H9 (cell line): ENCODE data around the gene CYP1B1. TPM values are rescaled to one million over a fixed set of nuclear protein-coding genes. Genes with fewer than 3 reads are reported as not detected.

Source experiments
- DNase-seq: peaks from one replicate; pipeline ENCODE4 v3.0.0-alpha.2; 2017
- H2AFZ ChIP-seq: one replicate; pipeline ENCODE4 v1.6.1; 2013; ENCODE audit warnings: mild to moderate bottlenecking, low read length, control low read depth, moderate library complexity
- H2AK5ac ChIP-seq: 2 replicates; pipeline ENCODE4 v1.6.1; 2013; ENCODE audit warnings: low read length, control low read depth, mixed read lengths; ENCODE audit not compliant: insufficient read length
- H2BK120ac ChIP-seq: one replicate; pipeline ENCODE4 v1.6.1; 2013; ENCODE audit warnings: low read depth, mild to moderate bottlenecking, low read length, control low read depth, inconsistent platforms; ENCODE audit not compliant: poor library complexity, severe bottlenecking
- H2BK12ac ChIP-seq: 2 replicates; pipeline ENCODE4 v1.6.1; 2013; ENCODE audit warnings: low read length, control low read depth, mixed read lengths, low read depth; ENCODE audit not compliant: insufficient read length
- H2BK15ac ChIP-seq: 2 replicates; pipeline ENCODE4 v1.6.1; 2013; ENCODE audit warnings: low read depth, low read length, control low read depth
- H2BK20ac ChIP-seq: one replicate; pipeline ENCODE4 v1.6.1; 2013; ENCODE audit warnings: low read depth, mild to moderate bottlenecking, low read length, control low read depth, inconsistent platforms; ENCODE audit not compliant: poor library complexity, severe bottlenecking
- H2BK5ac ChIP-seq: 2 replicates; pipeline ENCODE4 v1.6.1; 2013; ENCODE audit warnings: low read length, control low read depth, mixed read lengths; ENCODE audit not compliant: insufficient read length
- H3K14ac ChIP-seq: 2 replicates; pipeline ENCODE4 v1.6.1; 2013; ENCODE audit warnings: low read length, control low read depth; ENCODE audit not compliant: insufficient read depth
- H3K18ac ChIP-seq: 2 replicates; pipeline ENCODE4 v1.6.1; 2013; ENCODE audit warnings: low read depth, mild to moderate bottlenecking, mixed read lengths, low read length, control low read depth; ENCODE audit not compliant: insufficient read length
- H3K23ac ChIP-seq: 2 replicates; pipeline ENCODE4 v1.6.1; 2013; ENCODE audit warnings: low read length, control low read depth, mixed read lengths, low read depth; ENCODE audit not compliant: insufficient read length
- H3K23me2 ChIP-seq: 2 replicates; pipeline ENCODE4 v1.6.1; 2013; ENCODE audit warnings: low read depth, mild to moderate bottlenecking, mixed read lengths, low read length, control low read depth; ENCODE audit not compliant: insufficient read length, poor library complexity, severe bottlenecking
- H3K27ac ChIP-seq: 2 replicates; pipeline ENCODE4 v1.5.1; 2013; ENCODE audit warnings: low read length, control low read depth, mixed read lengths, low read depth; ENCODE audit not compliant: insufficient read length
- H3K27me3 ChIP-seq: 2 replicates; pipeline ENCODE4 v1.6.1; 2013; ENCODE audit warnings: low read length, control low read depth, inconsistent platforms; ENCODE audit not compliant: insufficient read depth
- H3K4ac ChIP-seq: 2 replicates; pipeline ENCODE4 v1.6.1; 2013; ENCODE audit warnings: low read depth, mild to moderate bottlenecking, control low read depth, inconsistent platforms, low read length, moderate library complexity
- H3K4me1 ChIP-seq: 2 replicates; pipeline ENCODE4 v1.6.1; 2013; ENCODE audit warnings: low read length, control low read depth, inconsistent platforms; ENCODE audit not compliant: insufficient read depth
- H3K4me2 ChIP-seq: 2 replicates; pipeline ENCODE4 v1.6.1; 2013; ENCODE audit warnings: low read length, control low read depth, mixed read lengths; ENCODE audit not compliant: insufficient read length, insufficient read depth
- H3K56ac ChIP-seq: 2 replicates; pipeline ENCODE4 v1.6.1; 2013; ENCODE audit warnings: low read depth, mild to moderate bottlenecking, mixed read lengths, low read length, control low read depth; ENCODE audit not compliant: insufficient read length
- H3K79me1 ChIP-seq: 2 replicates; pipeline ENCODE4 v1.6.1; 2013; ENCODE audit warnings: low read depth, mild to moderate bottlenecking, moderate library complexity, low read length, control low read depth, inconsistent platforms; ENCODE audit not compliant: insufficient read depth, poor library complexity, severe bottlenecking
- H3K79me2 ChIP-seq: 2 replicates; pipeline ENCODE4 v1.6.1; 2013; ENCODE audit warnings: low read length, control low read depth, inconsistent platforms; ENCODE audit not compliant: insufficient read depth
- H3K9ac ChIP-seq: 2 replicates; pipeline ENCODE4 v1.6.1; 2013; ENCODE audit warnings: low read length, control low read depth, mixed read lengths; ENCODE audit not compliant: insufficient read length; ENCODE audit errors: extremely low read depth
- H3K9me3 ChIP-seq: one replicate; pipeline ENCODE4 v1.6.1; 2013; ENCODE audit warnings: low read depth, low read length, inconsistent platforms; ENCODE audit not compliant: control insufficient read depth
- H3T11ph ChIP-seq: one replicate; pipeline ENCODE4 v1.6.1; 2013; ENCODE audit warnings: mild to moderate bottlenecking, low read length, control low read depth, inconsistent platforms
- H4K20me1 ChIP-seq: one replicate; pipeline ENCODE4 v1.6.1; 2013; ENCODE audit not compliant: control insufficient read depth, insufficient read length, insufficient read depth
- H4K5ac ChIP-seq: 2 replicates; pipeline ENCODE4 v1.6.1; 2013; ENCODE audit warnings: low read depth, mild to moderate bottlenecking, mixed read lengths, low read length, control low read depth; ENCODE audit not compliant: insufficient read length
- H4K8ac ChIP-seq: replicated peaks from 2 replicates; pipeline ENCODE4 v1.6.1; 2013; ENCODE audit warnings: low read length, control low read depth, mixed read lengths, low read depth; ENCODE audit not compliant: insufficient read length
- H4K91ac ChIP-seq: 2 replicates; pipeline ENCODE4 v1.6.1; 2013; ENCODE audit warnings: low read depth, mild to moderate bottlenecking, moderate library complexity, mixed read lengths, low read length, control low read depth; ENCODE audit not compliant: insufficient read length
- H3K27ac Mint-ChIP-seq, 3 experiments: 2 replicates in 2 of 3; 3 replicates in 1 of 3; pipeline ENCODE4 v1.8.0; 2020 to 2021; ENCODE audit warnings: mixed read lengths in 3 of 3, mild to moderate bottlenecking in 1 of 3, moderate library complexity in 1 of 3
- H3K27me3 Mint-ChIP-seq: 2 replicates; pipeline ENCODE4 v1.8.0; 2021; ENCODE audit warnings: low read depth, mild to moderate bottlenecking, moderate library complexity, mixed read lengths
- H3K36me3 Mint-ChIP-seq, 3 experiments: 2 replicates in 2 of 3; 3 replicates in 1 of 3; pipeline ENCODE4 v1.8.0; 2020 to 2021; ENCODE audit warnings: low read depth in 3 of 3, mixed read lengths in 3 of 3; ENCODE audit not compliant: insufficient read depth in 1 of 3
- H3K4me1 Mint-ChIP-seq, 2 experiments: 2 replicates each; pipeline ENCODE4 v1.8.0; 2020; ENCODE audit warnings: mixed read lengths in 2 of 2
- H3K4me3 Mint-ChIP-seq, 2 experiments: 2 replicates in 1 of 2; 3 replicates in 1 of 2; pipeline ENCODE4 v1.8.0; 2020 to 2021; ENCODE audit warnings: mild to moderate bottlenecking in 2 of 2, mixed read lengths in 2 of 2, moderate library complexity in 1 of 2
- H3K9me3 Mint-ChIP-seq, 2 experiments: 2 replicates in 1 of 2; 3 replicates in 1 of 2; pipeline ENCODE4 v1.8.0; 2020; ENCODE audit warnings: mild to moderate bottlenecking in 2 of 2, mixed read lengths in 2 of 2, moderate library complexity in 1 of 2
- whole genome bisulfite sequencing: extraction: QIAGEN DNeasy Blood & Tissue Kit; methylation state at CpG from one replicate; pipeline ENCODE4 v1.1.7; 2013; ENCODE audit warnings: missing lambda C conversion rate, low lambda C conversion rate, mixed read lengths; ENCODE audit not compliant: insufficient read length; ENCODE audit errors: extremely low coverage; 5-methylcytosine and 5-hydroxymethylcytosine counted together
- total RNA-seq: library from RNA; stranded (reverse); gene quantifications from 2 replicates; pipeline ENCODE4 v1.2.1, GENCODE V29; 2021
- TF ChIP-seq, protein P1 (sequence below): fragments of 200-600 bp; sonication (generic); conservative IDR thresholded peaks from 3 replicates; pipeline ENCODE4 v1.8.0; 2021; ENCODE audit warnings: antibody characterized with exemption, mild to moderate bottlenecking

CYP1B1 gene
- total RNA-seq, 1 experiment from 2014 or later: 2.7 TPM

DNA sequence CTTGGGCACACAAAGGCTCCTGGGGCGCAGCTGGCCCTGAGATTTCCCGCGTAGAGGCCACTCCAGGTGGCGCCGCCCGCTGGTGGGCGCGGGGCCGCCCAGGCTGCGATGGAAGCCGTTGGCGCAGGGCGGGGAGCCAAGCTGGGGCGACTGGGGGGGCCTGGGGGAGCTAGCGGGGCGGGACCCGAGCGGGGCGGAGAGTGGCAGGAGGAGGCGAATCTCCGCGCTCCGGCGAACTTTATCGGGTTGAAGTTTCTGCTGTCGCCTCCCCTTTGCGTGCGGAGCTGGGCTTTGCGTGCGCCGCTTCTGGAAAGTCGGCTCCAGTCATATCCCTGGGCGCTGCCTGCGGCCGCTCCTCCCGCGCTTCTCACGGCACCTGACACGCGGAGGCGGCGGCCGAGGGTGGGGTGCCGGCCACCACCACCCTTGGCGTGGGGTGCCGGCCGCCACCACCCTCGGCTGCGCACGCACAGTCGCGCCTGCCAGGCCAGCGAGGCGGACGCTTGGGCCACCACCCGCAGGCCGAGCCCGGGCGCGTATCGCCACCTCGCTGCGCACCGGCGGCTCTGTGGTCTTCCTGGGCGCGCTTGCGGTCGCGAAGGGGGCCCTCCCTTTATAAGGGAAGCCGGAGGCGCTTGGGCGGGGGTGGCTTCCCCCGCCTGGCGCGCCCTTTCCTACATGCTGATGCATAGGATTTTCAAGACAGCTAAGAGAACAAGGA lies 919 bp upstream of the CYP1B1 start:
- Histone ChIP-seq H2BK15ac (no peak overlapping the region), H3K14ac (no peak overlapping the region), H2BK5ac (no peak overlapping the region), H2AFZ (no peak overlapping the region), H3K18ac (no peak overlapping the region), H3K79me2 (no peaks in the 10 kb centered on the region), H3K56ac (no peak overlapping the region), H3T11ph (no peak overlapping the region), H3K23me2 (peaks cover 21% of the 10 kb centered on the region), H3K4me1 (peaks cover 15% of the 10 kb centered on the region), H2BK12ac (no peak overlapping the region), H3K9me3 (no peaks in the 10 kb centered on the region), H4K5ac (no peak overlapping the region), H4K91ac (no peak overlapping the region), H3K23ac (no peak overlapping the region), H3K9ac (no peak overlapping the region), H4K8ac (no peak overlapping the region), H3K4me2 (peak overlapping the region; percentile 70), H2BK20ac (no peak overlapping the region), H4K20me1 (peaks cover 2% of the 10 kb centered on the region), H3K27ac (no peak overlapping the region), H2BK120ac (no peak overlapping the region), H2AK5ac (no peak overlapping the region), H3K27me3 (peaks cover 36% of the 10 kb centered on the region), H3K4ac (no peak overlapping the region), H3K79me1 (no peaks in the 10 kb centered on the region)
- Mint-ChIP-seq H3K4me3 (peak overlapping the region; percentile 63 to 85), H3K9me3 (peaks cover 0 to 5% of the 10 kb centered on the region in 2 experiments; a peak in 4 of 5 replicates), H3K4me1 (peaks cover 58 to 65% of the 10 kb centered on the region in 2 experiments), H3K27me3 (peaks cover 61% of the 10 kb centered on the region), H3K27ac (no peak overlapping the region; a peak in 1 of 7 replicates), H3K36me3 (peaks cover 0 to 6% (median 4%) of the 10 kb centered on the region in 3 experiments; a peak in 2 of 7 replicates)
- peak; percentile 84 for DNase-seq
- no CpG with 5 or more reads among the region's 76 CpGs for WGBS
- TF ChIP-seq, protein P1, sequence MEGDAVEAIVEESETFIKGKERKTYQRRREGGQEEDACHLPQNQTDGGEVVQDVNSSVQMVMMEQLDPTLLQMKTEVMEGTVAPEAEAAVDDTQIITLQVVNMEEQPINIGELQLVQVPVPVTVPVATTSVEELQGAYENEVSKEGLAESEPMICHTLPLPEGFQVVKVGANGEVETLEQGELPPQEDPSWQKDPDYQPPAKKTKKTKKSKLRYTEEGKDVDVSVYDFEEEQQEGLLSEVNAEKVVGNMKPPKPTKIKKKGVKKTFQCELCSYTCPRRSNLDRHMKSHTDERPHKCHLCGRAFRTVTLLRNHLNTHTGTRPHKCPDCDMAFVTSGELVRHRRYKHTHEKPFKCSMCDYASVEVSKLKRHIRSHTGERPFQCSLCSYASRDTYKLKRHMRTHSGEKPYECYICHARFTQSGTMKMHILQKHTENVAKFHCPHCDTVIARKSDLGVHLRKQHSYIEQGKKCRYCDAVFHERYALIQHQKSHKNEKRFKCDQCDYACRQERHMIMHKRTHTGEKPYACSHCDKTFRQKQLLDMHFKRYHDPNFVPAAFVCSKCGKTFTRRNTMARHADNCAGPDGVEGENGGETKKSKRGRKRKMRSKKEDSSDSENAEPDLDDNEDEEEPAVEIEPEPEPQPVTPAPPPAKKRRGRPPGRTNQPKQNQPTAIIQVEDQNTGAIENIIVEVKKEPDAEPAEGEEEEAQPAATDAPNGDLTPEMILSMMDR: peak; percentile 46; the same call in 2 of the 3 replicates
